AG04450 (cell line): ENCODE data around the gene CNTNAP5. TPM values are rescaled to one million over a fixed set of nuclear protein-coding genes. Genes with fewer than 3 reads are reported as not detected.

Experiments used
- CTCF ChIA-PET: fragments of 300-600, 350-600 bp; formaldehyde crosslinking; extraction: SDS; loops from one replicate; lab custom pipeline; 2022; ENCODE audit warnings: antibody characterized with exemption, inconsistent platforms; lab: Charles Lee
- POLR2A ChIA-PET: fragments of 350-600 bp; formaldehyde crosslinking; extraction: SDS; loops from one replicate; lab custom pipeline; 2021; ENCODE audit warnings: antibody characterized with exemption, inconsistent platforms; lab: Yijun Ruan, JAX
- DNase-seq: peaks from one replicate; pipeline ENCODE4 v3.0.0-alpha.2; 2011; ENCODE audit warnings: low read depth, low spot score
- H3K27ac ChIP-seq: one replicate; pipeline ENCODE4 v1.5.1; 2012; ENCODE audit warnings: low read depth, low read length, control low read depth
- H3K27me3 ChIP-seq: one replicate; pipeline ENCODE4 v1.6.0; 2012; ENCODE audit warnings: low read length; ENCODE audit not compliant: control insufficient read depth, insufficient read depth
- H3K4me3 ChIP-seq: 2 replicates; pipeline ENCODE4 v1.5.1; 2011; ENCODE audit warnings: mild to moderate bottlenecking, low read depth, low read length, control low read depth
- H3K9me3 ChIP-seq: 2 replicates; pipeline ENCODE4 v1.5.1; 2012; ENCODE audit warnings: low read length; ENCODE audit not compliant: control insufficient read depth, insufficient read depth
- polyA plus RNA-seq: library from polyadenylated mRNA; depleted of rRNA; stranded (reverse); fragments of >200 nt; gene quantifications from 2 replicates; pipeline ENCODE4 v1.2.3, GENCODE V29; 2011
- TF ChIP-seq, protein P1 (sequence below): IDR thresholded peaks from 2 replicates; pipeline ENCODE4 v1.5.1; 2011; ENCODE audit warnings: low read depth, low read length, control low read depth, inconsistent platforms

The CNTNAP5 gene
- polyA plus RNA-seq, 1 experiment = not detected

- POLR2A ChIA-PET = no interaction called here
- peaks cover 6% of the 10 kb centered on the region for H3K9me3 ChIP-seq
- CTCF ChIA-PET = no interaction called here
- TF ChIP-seq, protein P1, sequence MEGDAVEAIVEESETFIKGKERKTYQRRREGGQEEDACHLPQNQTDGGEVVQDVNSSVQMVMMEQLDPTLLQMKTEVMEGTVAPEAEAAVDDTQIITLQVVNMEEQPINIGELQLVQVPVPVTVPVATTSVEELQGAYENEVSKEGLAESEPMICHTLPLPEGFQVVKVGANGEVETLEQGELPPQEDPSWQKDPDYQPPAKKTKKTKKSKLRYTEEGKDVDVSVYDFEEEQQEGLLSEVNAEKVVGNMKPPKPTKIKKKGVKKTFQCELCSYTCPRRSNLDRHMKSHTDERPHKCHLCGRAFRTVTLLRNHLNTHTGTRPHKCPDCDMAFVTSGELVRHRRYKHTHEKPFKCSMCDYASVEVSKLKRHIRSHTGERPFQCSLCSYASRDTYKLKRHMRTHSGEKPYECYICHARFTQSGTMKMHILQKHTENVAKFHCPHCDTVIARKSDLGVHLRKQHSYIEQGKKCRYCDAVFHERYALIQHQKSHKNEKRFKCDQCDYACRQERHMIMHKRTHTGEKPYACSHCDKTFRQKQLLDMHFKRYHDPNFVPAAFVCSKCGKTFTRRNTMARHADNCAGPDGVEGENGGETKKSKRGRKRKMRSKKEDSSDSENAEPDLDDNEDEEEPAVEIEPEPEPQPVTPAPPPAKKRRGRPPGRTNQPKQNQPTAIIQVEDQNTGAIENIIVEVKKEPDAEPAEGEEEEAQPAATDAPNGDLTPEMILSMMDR = no peak
- DNase-seq = no peak
- H3K27me3 ChIP-seq = no peaks in the 10 kb centered on the region
- H3K4me3 ChIP-seq = no peak overlapping the region
- H3K27ac ChIP-seq = no peak overlapping the region
Measured at GRCh38 chr2:124561486-124561885, 536.4 kb downstream of the CNTNAP5 start.

GRCh38 chr2:124563426-124563825 is 538.3 kb downstream of the CNTNAP5 start:
- Histone ChIP-seq H3K4me3 (no peak overlapping the region), H3K9me3 (peaks cover 3% of the 10 kb centered on the region), H3K27ac (no peak overlapping the region), H3K27me3 (no peaks in the 10 kb centered on the region)
- DNase-seq = no peak
- ChIA-PET POLR2A (no interaction called here), CTCF (no interaction called here)
- TF ChIP-seq, protein P1 = no peak

DNA sequence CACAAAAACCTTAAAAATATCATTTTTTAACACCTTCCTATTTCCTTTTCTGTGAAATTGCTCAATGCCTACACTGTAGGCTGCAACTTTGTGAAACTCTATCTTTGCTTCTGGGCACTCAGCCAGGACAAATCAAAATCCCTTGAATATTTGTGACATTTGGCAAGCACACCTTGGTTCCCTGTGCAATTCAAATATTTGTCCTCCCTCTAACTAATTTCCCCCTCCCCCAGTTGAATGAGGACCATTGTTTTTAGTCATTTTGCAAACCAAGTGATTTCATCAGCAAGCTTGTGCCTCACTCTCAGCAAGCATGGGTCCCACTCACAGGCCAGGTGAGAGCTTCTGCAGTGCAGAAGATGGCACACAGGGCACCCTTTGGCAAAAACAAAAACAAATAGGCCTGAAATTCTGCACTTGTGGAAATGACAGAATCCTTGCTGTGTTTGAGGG is 541.5 kb downstream of the CNTNAP5 start:
- TF ChIP-seq, protein P1 = no peak
- no peak for DNase-seq
- CTCF ChIA-PET = no interaction called here
- Histone ChIP-seq H3K27me3 (no peaks in the 10 kb centered on the region), H3K4me3 (no peak overlapping the region), H3K27ac (no peak overlapping the region), H3K9me3 (peaks cover 7% of the 10 kb centered on the region)
- POLR2A ChIA-PET = no interaction called here

- no peak overlapping the region for H3K4me3 ChIP-seq
- TF ChIP-seq, protein P1 = no peak
- ChIA-PET CTCF (no interaction called here), POLR2A (no interaction called here)
- no peak overlapping the region for H3K27ac ChIP-seq
- no peaks in the 10 kb centered on the region for H3K27me3 ChIP-seq
- peaks cover 4% of the 10 kb centered on the region; the same call in 1 of the 2 replicates for H3K9me3 ChIP-seq
- DNase-seq = no peak
Measured at GRCh38 chr2:124570872-124571271, 545.8 kb downstream of the CNTNAP5 start.

- no peak for DNase-seq
- TF ChIP-seq, protein P1 = no peak
- peaks cover 4% of the 10 kb centered on the region; the same call in 1 of the 2 replicates for H3K9me3 ChIP-seq
- no peaks in the 10 kb centered on the region for H3K27me3 ChIP-seq
- no peak overlapping the region for H3K27ac ChIP-seq
- POLR2A ChIA-PET = no interaction called here
- CTCF ChIA-PET = no interaction called here
- H3K4me3 ChIP-seq = no peak overlapping the region
Measured at GRCh38 chr2:124571836-124572235, 546.7 kb downstream of the CNTNAP5 start.
